ENCODE measurements around the gene LETM1. TPM values are rescaled to one million over a fixed set of nuclear protein-coding genes. Genes with fewer than 3 reads are reported as not detected.

Gene LETM1
- total and polyA plus RNA-seq, 2 donors (not counting 3 experiments of a cell fraction or from before 2014, with no cell fraction given) = 25.6 to 62.5 TPM

DNA sequence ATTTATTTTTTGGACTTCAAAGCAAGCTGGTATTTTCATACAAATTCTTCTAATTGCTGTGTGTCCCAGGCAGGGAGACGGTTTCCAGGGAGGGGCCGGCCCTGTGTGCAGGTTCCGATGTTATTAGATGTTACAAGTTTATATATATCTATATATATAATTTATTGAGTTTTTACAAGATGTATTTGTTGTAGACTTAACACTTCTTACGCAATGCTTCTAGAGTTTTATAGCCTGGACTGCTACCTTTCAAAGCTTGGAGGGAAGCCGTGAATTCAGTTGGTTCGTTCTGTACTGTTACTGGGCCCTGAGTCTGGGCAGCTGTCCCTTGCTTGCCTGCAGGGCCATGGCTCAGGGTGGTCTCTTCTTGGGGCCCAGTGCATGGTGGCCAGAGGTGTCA lies 47.6 kb downstream of the LETM1 start:
- BruUV-seq (replicated peaks) = no TSS peak
- intact Hi-C loops (cut with micrococcal nuclease) = no loop called here
- TF ChIP-seq MYC (IDR thresholded peaks at IDR 0.05; ENCODE audit: low read depth, low read length) (no peak), JUN (IDR thresholded peaks at IDR 0.05; ENCODE audit: borderline replicate concordance, insufficient read depth, insufficient read length, low read depth) (no peak), FOS (IDR thresholded peaks at IDR 0.05; ENCODE audit: borderline replicate concordance, insufficient read depth, low read length) (no peak), MAX (IDR thresholded peaks at IDR 0.05; ENCODE audit: insufficient read depth, insufficient read length) (no peak), POLR2A (IDR thresholded peaks at IDR 0.05; ENCODE audit: low read depth, low read length) (no peak), GATA2 (IDR thresholded peaks at IDR 0.05; ENCODE audit: insufficient read depth, insufficient read length, low read depth, low read length) (no peak), POLR2AphosphoS5 (IDR thresholded peaks at IDR 0.05; ENCODE audit: insufficient read depth, low read depth, low read length) (no peak), EZH2 (IDR thresholded peaks at IDR 0.05; ENCODE audit: borderline replicate concordance, low read depth, low read length, severe bottlenecking) (no peak)
- TF ChIP-seq, protein P1, sequence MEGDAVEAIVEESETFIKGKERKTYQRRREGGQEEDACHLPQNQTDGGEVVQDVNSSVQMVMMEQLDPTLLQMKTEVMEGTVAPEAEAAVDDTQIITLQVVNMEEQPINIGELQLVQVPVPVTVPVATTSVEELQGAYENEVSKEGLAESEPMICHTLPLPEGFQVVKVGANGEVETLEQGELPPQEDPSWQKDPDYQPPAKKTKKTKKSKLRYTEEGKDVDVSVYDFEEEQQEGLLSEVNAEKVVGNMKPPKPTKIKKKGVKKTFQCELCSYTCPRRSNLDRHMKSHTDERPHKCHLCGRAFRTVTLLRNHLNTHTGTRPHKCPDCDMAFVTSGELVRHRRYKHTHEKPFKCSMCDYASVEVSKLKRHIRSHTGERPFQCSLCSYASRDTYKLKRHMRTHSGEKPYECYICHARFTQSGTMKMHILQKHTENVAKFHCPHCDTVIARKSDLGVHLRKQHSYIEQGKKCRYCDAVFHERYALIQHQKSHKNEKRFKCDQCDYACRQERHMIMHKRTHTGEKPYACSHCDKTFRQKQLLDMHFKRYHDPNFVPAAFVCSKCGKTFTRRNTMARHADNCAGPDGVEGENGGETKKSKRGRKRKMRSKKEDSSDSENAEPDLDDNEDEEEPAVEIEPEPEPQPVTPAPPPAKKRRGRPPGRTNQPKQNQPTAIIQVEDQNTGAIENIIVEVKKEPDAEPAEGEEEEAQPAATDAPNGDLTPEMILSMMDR (IDR thresholded peaks at IDR 0.05; ENCODE audit: extremely low read depth in 1 of 2, insufficient read depth in 1 of 2, low read depth in 1 of 2, low read length in 2 of 2) = no peak
- H3K4me2 ChIP-seq (ENCODE audit: insufficient read depth, low read length) = no peak overlapping the region
- H3K79me2 ChIP-seq (ENCODE audit: control insufficient read depth, insufficient read depth, low read length) = no peaks in the 10 kb centered on the region
- FAIRE-seq (no peak), DNase-seq (ENCODE audit: low read depth, low spot score) (no peak)
- no peak overlapping the region for H3K27ac ChIP-seq (ENCODE audit: insufficient read depth, low read depth, low read length)
- POLR2A ChIA-PET = no interaction called here
- H3K9me3 ChIP-seq (replicated peaks; ENCODE audit: control insufficient read depth, insufficient read depth, low read length) = no peaks in the 10 kb centered on the region
- no peaks in the 10 kb centered on the region for H3K9me1 ChIP-seq (replicated peaks; ENCODE audit: control insufficient read depth, extremely low read depth, insufficient read depth, low read length)
- H3K36me3 ChIP-seq (ENCODE audit: control insufficient read depth in 2 of 2, extremely low read depth in 1 of 2, insufficient read depth in 2 of 2, low read length in 2 of 2) = peaks cover 0 to 1% of the 10 kb centered on the region in 2 experiments
- no peak overlapping the region for H3K9ac ChIP-seq (replicated peaks; ENCODE audit: extremely low read depth, insufficient read depth, low read length)
- H2AFZ ChIP-seq (ENCODE audit: low read depth, low read length) = no peak overlapping the region
- CTCF ChIA-PET = interaction anchor here (1.0 to 9.5 kb wide), 13 partner anchors 13 to 115 kb away, joined by 3 to 198 read pairs (median 5); partner anchors contain the start of gene FGFR3
- dilution Hi-C loops (cut with MboI; ENCODE audit: extremely low pct_ligation_motif_present, low sequenced_read_pairs) = no loop called here
- H4K20me1 ChIP-seq (replicated peaks; ENCODE audit: control insufficient read depth, extremely low read depth, insufficient read depth, low read length) = no peaks in the 10 kb centered on the region
- H3K4me1 ChIP-seq (ENCODE audit: control insufficient read depth, extremely low read depth, insufficient read depth, low read length) = no peaks in the 10 kb centered on the region
- H3K4me3 ChIP-seq (replicated peaks in 1 of 3; ENCODE audit: insufficient read depth in 1 of 3, low read depth in 1 of 3, low read length in 3 of 3) = no peak overlapping the region
- no peaks in the 10 kb centered on the region for H3K27me3 ChIP-seq (ENCODE audit: control insufficient read depth in 2 of 2, insufficient read depth in 2 of 2, low read length in 2 of 2)

Measured in endothelial cell of umbilical vein (primary cell).